HG03565 (cell line): ENCODE data around the gene TTC7B.

Experiments used
- ATAC-seq: cut with Tn5 transposase; IDR thresholded peaks from one replicate; pipeline ENCODE4 v1.9.1; 2021; ENCODE audit warnings: mild to moderate bottlenecking, moderate library complexity; ENCODE audit not compliant: unreplicated experiment

Gene TTC7B

GRCh38 chr14:90626550-90626949 lies 189.7 kb downstream of the TTC7B start:
- no peak for ATAC-seq

GRCh38 chr14:90625445-90625844 lies 190.8 kb downstream of the TTC7B start:
- no peak for ATAC-seq

GRCh38 chr14:90624732-90625400 lies 191.4 kb downstream of the TTC7B start:
- no peak for ATAC-seq

DNA sequence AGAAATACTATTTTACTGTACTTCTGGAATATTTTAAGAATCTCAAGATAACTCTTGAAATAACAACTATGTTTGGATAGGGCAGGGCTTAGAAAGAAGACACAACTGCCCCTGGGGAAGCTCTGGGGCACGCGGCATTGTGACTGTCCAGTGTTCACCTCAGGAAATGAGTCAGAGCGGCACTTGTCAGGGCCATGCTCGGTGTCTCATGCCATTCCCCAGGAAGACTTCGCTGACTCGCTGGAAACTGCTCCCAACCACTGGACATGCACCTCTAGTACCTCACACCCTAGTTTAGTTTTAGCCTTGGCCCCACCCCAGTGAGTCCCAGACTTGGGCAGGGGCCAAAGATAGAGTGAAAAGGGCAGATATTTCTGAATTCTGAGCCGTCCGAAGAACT lies 192.0 kb downstream of the TTC7B start:
- no peak for ATAC-seq

DNA sequence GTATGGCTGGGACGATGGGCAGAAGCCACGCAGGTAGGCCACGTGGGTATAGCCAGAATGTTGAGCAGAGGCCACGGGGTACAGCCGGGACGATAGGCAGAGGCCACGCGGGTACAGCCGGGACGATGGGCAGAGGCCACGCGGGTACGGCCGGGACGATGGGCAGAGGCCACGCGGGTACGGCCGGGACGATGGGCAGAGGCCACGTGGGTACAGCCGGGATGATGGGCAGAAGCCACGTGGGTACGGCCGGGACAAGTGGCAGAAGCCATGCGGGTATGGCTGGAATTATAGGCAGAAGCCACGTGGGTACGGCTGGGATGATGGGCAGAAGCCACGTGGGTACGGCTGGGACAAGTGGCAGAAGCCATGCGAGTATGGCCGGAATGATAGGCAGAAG lies 195.0 kb downstream of the TTC7B start:
- no peak for ATAC-seq

DNA sequence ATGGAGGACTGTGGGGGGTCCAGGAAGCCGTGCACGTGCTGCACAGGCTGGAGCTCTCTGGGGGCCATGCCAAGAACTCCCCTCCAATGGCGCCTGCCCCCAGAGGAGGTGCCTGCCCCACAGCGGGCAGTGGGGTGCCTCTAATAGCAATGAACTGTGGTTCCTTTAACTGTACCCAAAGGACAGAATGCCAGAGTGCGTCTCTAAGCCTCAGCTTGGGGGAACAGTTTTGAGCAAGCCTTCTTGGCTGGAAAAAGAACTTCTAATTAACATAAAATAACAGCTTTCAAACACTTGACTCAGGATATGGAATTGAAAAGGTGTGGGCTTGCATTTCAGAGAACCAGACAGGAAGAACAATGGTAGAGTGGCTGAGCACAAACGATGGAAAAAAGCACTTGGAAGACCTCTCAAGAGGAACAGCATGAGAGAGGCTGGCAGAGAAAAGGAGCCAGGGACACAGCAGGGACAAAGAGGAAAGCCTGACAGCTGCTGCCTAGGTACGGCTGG lies 195.6 kb downstream of the TTC7B start:
- no peak for ATAC-seq

DNA sequence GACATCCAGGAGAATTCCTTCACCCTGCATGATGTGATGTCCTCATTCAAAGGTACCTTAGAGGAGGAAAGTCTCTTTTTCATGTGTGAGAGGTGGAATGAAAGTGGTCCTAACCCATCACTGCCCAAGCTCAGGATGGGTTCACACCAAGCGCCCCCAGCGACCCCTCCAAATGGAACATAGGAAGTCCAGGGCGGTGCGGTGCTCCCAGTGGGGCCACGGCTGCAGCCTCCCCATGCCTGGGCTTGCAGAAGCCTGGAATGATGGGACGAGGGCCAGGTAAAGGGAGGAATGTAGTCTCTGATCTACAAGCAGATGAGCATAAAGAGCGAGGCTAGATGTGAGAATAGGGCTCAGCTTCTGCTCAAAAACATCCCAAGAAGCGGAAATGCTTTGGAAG lies 196.3 kb downstream of the TTC7B start:
- ATAC-seq: no peak

GRCh38 chr14:90617961-90618360 lies 198.3 kb downstream of the TTC7B start:
- ATAC-seq: no peak

DNA sequence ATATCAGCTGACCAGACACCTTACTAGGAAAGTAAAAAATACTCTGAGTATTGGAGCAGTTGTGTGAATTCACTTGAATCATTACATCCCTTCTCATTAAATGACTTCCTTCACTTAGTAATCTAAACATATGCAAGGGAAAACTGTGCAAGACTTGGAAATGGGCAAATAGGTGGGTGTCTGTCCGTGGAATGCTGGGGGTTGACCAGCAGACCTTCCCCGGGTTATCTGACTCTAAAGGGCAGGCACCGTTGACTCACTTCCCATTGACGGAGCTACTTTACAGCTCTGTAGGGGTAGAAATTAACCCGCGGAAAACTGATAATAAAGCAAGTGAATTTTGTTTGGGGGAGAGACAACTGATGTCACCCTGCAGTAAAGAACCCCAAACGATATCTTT lies 199.3 kb downstream of the TTC7B start:
- no peak for ATAC-seq

DNA sequence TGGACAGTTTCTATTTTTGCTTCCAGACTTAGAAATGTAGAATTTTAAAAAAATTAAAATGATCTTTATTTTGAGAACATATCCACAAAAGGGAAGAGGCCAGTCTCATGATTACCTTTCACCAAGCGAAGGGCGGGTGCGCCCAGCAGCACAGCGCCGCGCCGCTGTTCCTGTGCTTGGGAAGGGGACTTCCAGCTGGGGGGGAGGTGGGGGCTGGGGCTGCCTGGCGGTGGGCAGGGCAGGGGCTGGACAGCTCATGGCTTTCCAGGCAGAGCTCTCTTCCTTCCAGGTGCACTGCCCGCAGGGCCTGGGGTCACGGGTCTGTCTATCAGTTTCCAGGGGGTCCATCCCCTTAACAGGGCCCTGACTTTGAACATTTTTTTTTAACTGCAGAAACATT lies 199.9 kb downstream of the TTC7B start:
- ATAC-seq: no peak

- ATAC-seq: no peak
These were observed 200.6 kb downstream of the TTC7B start for GRCh38 chr14:90615517-90616060.

- ATAC-seq: no peak
These were observed 201.3 kb downstream of the TTC7B start for GRCh38 chr14:90614696-90615516.

DNA sequence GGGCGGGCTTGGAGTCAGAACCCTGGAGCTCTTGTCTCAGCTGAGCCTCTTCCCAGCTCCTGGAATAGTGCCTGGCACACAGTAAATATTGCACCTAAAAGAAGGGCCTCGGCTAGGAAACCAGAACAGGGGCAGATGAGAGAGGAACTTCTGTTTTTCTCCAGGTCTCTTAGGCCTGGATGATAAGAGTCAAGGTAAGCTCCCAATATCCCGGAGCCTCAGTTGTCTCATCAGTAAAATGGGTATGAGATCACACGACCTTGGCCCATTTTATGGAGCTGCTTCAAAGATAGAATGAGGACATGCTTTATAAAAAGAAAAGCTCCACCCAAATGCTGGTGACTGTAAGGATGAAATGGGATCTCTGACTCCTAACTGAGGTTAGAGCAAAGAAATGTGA lies 202.2 kb downstream of the TTC7B start:
- ATAC-seq: no peak

GRCh38 chr14:90613453-90613852 lies 202.8 kb downstream of the TTC7B start:
- no peak for ATAC-seq

DNA sequence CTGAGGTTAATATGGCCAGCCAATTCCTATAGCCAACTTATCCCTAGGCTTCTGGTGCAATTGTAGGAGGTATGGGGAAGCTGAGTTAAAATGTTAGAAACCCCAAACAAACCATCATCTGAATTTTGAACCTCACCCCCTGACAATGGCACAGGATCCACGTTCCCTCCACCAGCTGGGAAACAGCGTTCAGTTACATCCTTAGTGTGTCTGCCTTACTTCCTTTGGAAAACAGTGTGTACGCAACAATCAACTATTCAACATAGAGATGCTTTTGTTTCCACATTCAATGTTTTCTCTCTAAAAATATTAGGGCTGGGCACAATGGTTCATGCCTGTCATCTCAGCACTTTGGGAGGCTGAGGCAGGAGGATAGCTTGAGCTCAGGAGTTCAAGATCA lies 203.4 kb downstream of the TTC7B start:
- ATAC-seq: no peak

GRCh38 chr14:90611936-90612335 lies 204.3 kb downstream of the TTC7B start:
- ATAC-seq: no peak

DNA sequence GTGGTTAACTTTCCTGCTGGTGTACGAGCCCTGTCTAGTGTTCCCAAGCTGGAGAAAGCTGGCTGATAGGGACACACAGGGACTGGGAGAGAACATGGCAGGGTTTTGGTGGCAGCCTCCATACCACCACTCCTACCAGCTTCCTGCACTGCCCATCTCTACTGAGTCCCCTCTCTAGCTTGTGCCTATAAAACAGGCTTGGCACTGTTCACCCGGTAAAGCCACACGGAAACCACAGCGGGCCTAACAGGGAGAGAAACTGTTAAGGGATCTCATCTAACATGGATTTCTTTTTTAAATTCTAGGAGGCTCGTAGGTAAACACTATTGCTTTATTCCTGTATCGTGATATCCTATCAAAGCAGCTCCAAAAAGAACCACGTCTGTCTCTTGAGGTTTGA lies 204.7 kb downstream of the TTC7B start:
- ATAC-seq: no peak

- no peak for ATAC-seq
These were observed 205.7 kb downstream of the TTC7B start for GRCh38 chr14:90610346-90611040.

DNA sequence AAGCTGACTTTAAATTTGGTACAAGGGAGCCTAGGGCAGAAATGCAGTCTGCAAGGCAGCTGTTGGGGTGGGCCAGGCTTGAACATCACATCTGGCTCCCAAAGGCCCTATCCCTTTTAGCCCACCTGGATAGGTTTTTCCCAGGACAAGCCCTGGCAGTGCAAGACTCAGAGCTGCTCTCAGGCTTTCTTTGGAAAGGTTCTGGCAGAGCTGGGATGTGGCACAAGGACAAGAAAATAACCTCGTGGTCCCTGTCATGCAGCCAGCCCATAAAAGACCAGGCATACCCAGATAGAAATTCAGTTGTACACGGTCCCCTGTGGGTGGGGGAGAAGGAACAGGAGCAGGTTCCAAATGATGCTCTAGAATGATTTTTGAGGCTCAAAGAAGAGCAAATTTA lies 206.9 kb downstream of the TTC7B start:
- no peak for ATAC-seq

- peak; percentile 43 for ATAC-seq
These were observed 207.3 kb downstream of the TTC7B start for GRCh38 chr14:90608929-90609341.

DNA sequence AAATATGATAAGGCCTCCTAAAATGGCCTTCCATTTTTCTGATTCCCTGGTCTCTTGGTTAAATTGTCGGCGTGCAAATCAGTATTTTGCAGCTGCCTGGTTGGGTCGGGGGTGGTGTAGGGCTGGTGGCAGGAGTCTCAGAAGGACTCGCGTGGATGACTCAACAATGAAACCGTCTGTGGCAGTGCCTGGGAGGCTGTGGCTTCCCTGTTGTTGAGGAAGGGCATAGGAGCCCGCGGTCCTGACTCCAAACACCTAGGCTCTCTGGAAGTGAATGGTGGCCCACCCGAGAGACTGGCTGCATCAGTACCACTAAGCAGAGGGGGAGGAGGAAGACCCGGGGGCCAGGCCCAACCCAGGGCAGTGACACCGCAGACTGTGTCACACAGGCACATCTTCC lies 207.9 kb downstream of the TTC7B start:
- no peak for ATAC-seq
